ENCODE measurements around the gene AAK1. TPM values are rescaled to one million over a fixed set of nuclear protein-coding genes. Genes with fewer than 3 reads are reported as not detected.

The AAK1 gene
- total and polyA plus RNA-seq, 12 donors: 26.2 to 106 (median 68.5) TPM

DNA sequence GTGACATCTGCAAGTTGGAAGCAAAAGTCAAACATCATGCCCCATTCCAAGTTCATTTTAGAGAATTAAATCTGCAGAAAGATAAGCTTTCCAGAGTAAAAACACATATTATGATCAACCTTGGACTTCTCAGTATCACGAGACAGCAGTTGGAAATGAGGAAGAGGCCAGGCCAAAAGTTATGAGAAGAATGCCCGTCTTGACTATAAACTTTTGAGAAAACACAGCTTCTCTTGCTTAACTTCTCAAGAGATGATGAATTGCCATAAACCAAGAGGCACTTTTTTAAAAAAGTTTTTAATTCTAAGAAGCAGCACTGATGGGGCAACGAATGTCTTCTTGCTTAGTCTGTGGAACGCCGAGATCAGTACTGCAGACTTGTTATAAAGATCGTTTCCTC, 153.7 kb downstream of the AAK1 start:
- Histone ChIP-seq H3K9me3 (replicated peaks in 1 of 3) (no peaks in the 10 kb centered on the region), H3K27me3 (no peaks in the 10 kb centered on the region), H3K27ac (peak overlapping the region in 2 of 5 donors; percentile 23 to 57), H3K4me1 (replicated peaks in 1 of 2) (peaks cover 0 to 10% of the 10 kb centered on the region in 2 donors), H3K36me3 (replicated peaks in 1 of 2) (peaks cover 0 to 12% of the 10 kb centered on the region in 2 donors), H3K4me3 (no peak overlapping the region)
- intact Hi-C loops (cut with DNase I): no loop called here
- DNase-seq: no peak
- 71 to 86% (median 78%) methylated on average over 6 of the region's 6 CpGs for WGBS, 4 donors
- TF ChIP-seq POLR2A (IDR thresholded peaks at IDR 0.05): no peak
- no peak for TF ChIP-seq CTCF (IDR thresholded peaks at IDR 0.05)

DNA sequence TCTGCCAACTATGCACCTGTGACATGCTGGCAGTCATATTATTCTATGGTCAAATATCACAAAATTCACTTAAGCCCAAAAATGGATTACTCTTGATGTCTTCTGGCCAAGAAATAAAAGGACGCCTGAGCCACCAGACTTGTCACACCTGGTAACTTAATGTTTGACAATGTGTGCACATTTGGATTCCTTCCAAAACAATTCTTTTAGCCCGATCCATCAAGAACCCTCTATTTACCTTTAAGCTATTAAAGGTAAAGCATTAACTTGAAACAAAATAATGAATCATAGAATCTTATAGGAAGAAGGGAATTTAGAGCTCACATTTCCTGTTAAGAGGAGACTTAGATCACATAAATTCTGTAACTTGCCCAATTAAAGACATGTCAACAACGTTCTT, 159.8 kb downstream of the AAK1 start:
- WGBS, 4 donors: 86 to 88% (median 87%) methylated on average over 3 of the region's 3 CpGs
- TF ChIP-seq POLR2A (IDR thresholded peaks at IDR 0.05): no peak
- TF ChIP-seq CTCF (IDR thresholded peaks at IDR 0.05): no peak
- Histone ChIP-seq H3K4me1 (replicated peaks in 1 of 2) (no peaks in the 10 kb centered on the region), H3K9me3 (replicated peaks in 1 of 3) (no peaks in the 10 kb centered on the region), H3K27ac (no peak overlapping the region), H3K4me3 (no peak overlapping the region), H3K27me3 (no peaks in the 10 kb centered on the region), H3K36me3 (replicated peaks in 1 of 2) (peaks cover 0 to 8% of the 10 kb centered on the region in 2 donors)
- intact Hi-C loops (cut with DNase I): no loop called here
- no peak for DNase-seq

DNA sequence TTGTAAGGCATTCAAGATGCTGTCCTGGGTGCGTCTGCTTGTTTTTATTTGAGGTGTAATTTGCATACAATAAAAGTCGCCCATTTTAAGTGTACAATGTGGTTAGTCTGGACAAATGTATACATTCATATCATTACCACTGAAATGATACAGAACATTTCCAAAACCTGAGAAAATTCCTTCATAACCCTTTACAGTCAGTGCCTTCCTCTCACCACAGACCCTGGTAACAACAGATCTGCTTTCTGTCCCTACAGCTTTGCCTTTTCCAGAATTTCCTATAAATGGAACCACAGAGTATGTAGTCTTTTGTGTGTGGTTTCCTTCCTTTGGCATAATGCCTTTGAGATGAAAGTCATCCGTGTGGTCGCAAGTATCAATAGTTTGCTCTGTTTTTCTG, 160.5 kb downstream of the AAK1 start:
- Histone ChIP-seq H3K27ac (no peak overlapping the region), H3K27me3 (no peaks in the 10 kb centered on the region), H3K9me3 (replicated peaks in 1 of 3) (no peaks in the 10 kb centered on the region), H3K4me3 (no peak overlapping the region), H3K4me1 (replicated peaks in 1 of 2) (no peaks in the 10 kb centered on the region), H3K36me3 (replicated peaks in 1 of 2) (peaks cover 0 to 8% of the 10 kb centered on the region in 2 donors)
- no peak for DNase-seq
- intact Hi-C loops (cut with DNase I): no loop called here
- WGBS, 4 donors: 78 to 88% (median 84%) methylated on average over 4 of the region's 4 CpGs
- TF ChIP-seq POLR2A (IDR thresholded peaks at IDR 0.05) (no peak), CTCF (IDR thresholded peaks at IDR 0.05) (no peak)

DNA sequence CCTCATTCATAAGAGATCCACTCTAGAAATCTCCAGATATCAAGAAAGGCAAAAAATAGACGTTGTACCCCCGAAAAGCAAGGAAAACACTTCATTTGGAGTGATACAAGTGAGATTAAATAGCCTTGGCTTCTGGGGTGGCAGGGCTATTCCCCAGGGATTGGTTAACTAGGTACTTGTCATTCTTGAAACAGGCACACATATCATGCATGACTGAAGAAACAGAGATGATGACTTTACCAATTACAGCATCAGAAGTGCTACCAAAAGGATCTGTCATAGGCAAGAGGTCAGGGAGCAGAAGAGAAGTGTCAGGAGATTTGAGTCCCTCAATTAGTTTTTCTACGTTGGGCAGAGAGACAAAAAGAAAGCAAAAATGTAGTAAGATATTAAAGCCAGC, 161.1 kb downstream of the AAK1 start:
- no peak for DNase-seq
- no peaks in the 10 kb centered on the region for H3K9me3 ChIP-seq (replicated peaks in 1 of 3)
- intact Hi-C loops (cut with DNase I): no loop called here
- H3K27ac ChIP-seq: no peak overlapping the region
- no peaks in the 10 kb centered on the region for H3K4me1 ChIP-seq (replicated peaks in 1 of 2)
- no peak overlapping the region for H3K4me3 ChIP-seq
- TF ChIP-seq CTCF (IDR thresholded peaks at IDR 0.05): no peak
- no peak for TF ChIP-seq POLR2A (IDR thresholded peaks at IDR 0.05)
- peaks cover 0 to 8% of the 10 kb centered on the region in 2 donors for H3K36me3 ChIP-seq (replicated peaks in 1 of 2)
- 90 to 94% (median 91%) methylated on average over 3 of the region's 3 CpGs for WGBS, 4 donors
- no peaks in the 10 kb centered on the region for H3K27me3 ChIP-seq

Data from adrenal gland (tissue), 12 donors.